Effector memory CD4-positive, alpha-beta T cell (primary cell): Measurements from ENCODE around the gene ZBTB17.

ENCODE experiments used
- DNase-seq, 3 donors: peaks; one replicate each; pipeline ENCODE4 v3.0.0-alpha.2; 2020
- H3K27ac ChIP-seq: 2 replicates; pipeline ENCODE4 v1.7.0; 2013; ENCODE audit warnings: mild to moderate bottlenecking, low read length, moderate library complexity; ENCODE audit not compliant: insufficient read depth, poor library complexity, severe bottlenecking
- H3K27me3 ChIP-seq: replicated peaks from 2 replicates; pipeline ENCODE4 v1.7.0; 2013; ENCODE audit warnings: mild to moderate bottlenecking, low read length; ENCODE audit not compliant: insufficient read depth, control insufficient read depth, poor library complexity, severe bottlenecking
- H3K36me3 ChIP-seq: 2 replicates; pipeline ENCODE4 v1.7.0; 2013; ENCODE audit warnings: mild to moderate bottlenecking, low read length, moderate library complexity; ENCODE audit not compliant: control insufficient read depth, insufficient read depth
- H3K4me1 ChIP-seq: 2 replicates; pipeline ENCODE4 v1.7.0; 2013; ENCODE audit warnings: low read length, mild to moderate bottlenecking; ENCODE audit not compliant: control insufficient read depth, insufficient read depth, poor library complexity, severe bottlenecking
- H3K4me3 ChIP-seq: 2 replicates; pipeline ENCODE4 v1.7.0; 2013; ENCODE audit warnings: low read length, low read depth, mild to moderate bottlenecking; ENCODE audit not compliant: insufficient read depth, poor library complexity, severe bottlenecking
- H3K9me3 ChIP-seq: 2 replicates; pipeline ENCODE4 v1.7.0; 2013; ENCODE audit warnings: mild to moderate bottlenecking, low read length, moderate library complexity; ENCODE audit not compliant: control insufficient read depth

ZBTB17 gene

GRCh38 chr1:15969321-15969880 is 6.5 kb downstream of the ZBTB17 start:
- Histone ChIP-seq H3K4me3 (no peak overlapping the region), H3K9me3 (no peaks in the 10 kb centered on the region), H3K4me1 (peaks cover 20% of the 10 kb centered on the region), H3K36me3 (peaks cover 23% of the 10 kb centered on the region), H3K27ac (no peak overlapping the region), H3K27me3 (no peaks in the 10 kb centered on the region)
- DNase-seq: no peak

GRCh38 chr1:15968172-15968571 is 7.7 kb downstream of the ZBTB17 start:
- peaks cover 25% of the 10 kb centered on the region for H3K4me1 ChIP-seq
- H3K27ac ChIP-seq: no peak overlapping the region
- peaks cover 21% of the 10 kb centered on the region for H3K36me3 ChIP-seq
- no peaks in the 10 kb centered on the region for H3K9me3 ChIP-seq
- no peak for DNase-seq
- no peaks in the 10 kb centered on the region for H3K27me3 ChIP-seq
- no peak overlapping the region for H3K4me3 ChIP-seq

GRCh38 chr1:15966956-15967344 is 9.0 kb downstream of the ZBTB17 start:
- H3K4me1 ChIP-seq: peaks cover 25% of the 10 kb centered on the region
- DNase-seq: no peak
- H3K36me3 ChIP-seq: peaks cover 9% of the 10 kb centered on the region
- H3K27me3 ChIP-seq: no peaks in the 10 kb centered on the region
- no peak overlapping the region for H3K4me3 ChIP-seq
- H3K27ac ChIP-seq: peak overlapping the region; percentile 52
- no peaks in the 10 kb centered on the region for H3K9me3 ChIP-seq

GRCh38 chr1:15966081-15966955 is 9.6 kb downstream of the ZBTB17 start:
- Histone ChIP-seq H3K4me3 (no peak overlapping the region), H3K4me1 (peaks cover 25% of the 10 kb centered on the region), H3K36me3 (peaks cover 5% of the 10 kb centered on the region), H3K27ac (peak overlapping the region; percentile 52), H3K9me3 (no peaks in the 10 kb centered on the region), H3K27me3 (no peaks in the 10 kb centered on the region)
- DNase-seq: peak; percentile 8 to 49 (median 46)

GRCh38 chr1:15965228-15965767 is 10.6 kb downstream of the ZBTB17 start:
- Histone ChIP-seq H3K36me3 (peaks cover 5% of the 10 kb centered on the region), H3K4me3 (no peak overlapping the region), H3K4me1 (peaks cover 25% of the 10 kb centered on the region), H3K9me3 (no peaks in the 10 kb centered on the region), H3K27me3 (no peaks in the 10 kb centered on the region), H3K27ac (peak overlapping the region; percentile 52)
- DNase-seq: no peak

- Histone ChIP-seq H3K27me3 (no peaks in the 10 kb centered on the region), H3K27ac (no peak overlapping the region), H3K4me3 (no peak overlapping the region), H3K9me3 (no peaks in the 10 kb centered on the region), H3K36me3 (peaks cover 5% of the 10 kb centered on the region), H3K4me1 (peaks cover 25% of the 10 kb centered on the region)
- DNase-seq: no peak
Observed at GRCh38 chr1:15963968-15964648, 11.8 kb downstream of the ZBTB17 start.

GRCh38 chr1:15963363-15963967 is 12.4 kb downstream of the ZBTB17 start:
- peaks cover 25% of the 10 kb centered on the region for H3K4me1 ChIP-seq
- H3K27ac ChIP-seq: no peak overlapping the region
- H3K9me3 ChIP-seq: no peaks in the 10 kb centered on the region
- no peak for DNase-seq
- no peaks in the 10 kb centered on the region for H3K27me3 ChIP-seq
- no peaks in the 10 kb centered on the region for H3K36me3 ChIP-seq
- no peak overlapping the region for H3K4me3 ChIP-seq

- Histone ChIP-seq H3K9me3 (no peaks in the 10 kb centered on the region), H3K27ac (no peak overlapping the region), H3K4me3 (no peak overlapping the region), H3K4me1 (peaks cover 25% of the 10 kb centered on the region), H3K27me3 (no peaks in the 10 kb centered on the region), H3K36me3 (no peaks in the 10 kb centered on the region)
- DNase-seq: no peak
Observed at GRCh38 chr1:15962671-15963362, 13.1 kb downstream of the ZBTB17 start.

- Histone ChIP-seq H3K9me3 (no peaks in the 10 kb centered on the region), H3K27me3 (no peaks in the 10 kb centered on the region), H3K27ac (no peak overlapping the region), H3K36me3 (no peaks in the 10 kb centered on the region), H3K4me1 (peaks cover 27% of the 10 kb centered on the region), H3K4me3 (no peak overlapping the region)
- no peak for DNase-seq
Observed at GRCh38 chr1:15962176-15962575, 13.7 kb downstream of the ZBTB17 start.
